C4-2B (cell line): ENCODE results near the gene KCNJ4.

Experiments
- CTCF ChIP-seq: fragments of 450-650 bp; conservative IDR thresholded peaks from 2 replicates; pipeline ENCODE4 v1.5.1; 2017; ENCODE audit warnings: mild to moderate bottlenecking
- ZFX ChIP-seq: fragments of 450-650 bp; IDR thresholded peaks from 2 replicates; pipeline ENCODE4 v1.6.1; 2017

- TF ChIP-seq CTCF: no peak
- TF ChIP-seq ZFX: no peak
Observed at GRCh38 chr22:38481871-38482332, 26.9 kb upstream of the KCNJ4 start.
